Nephron (organoid): ENCODE results near the gene PTGS1.

Experiments
- H3K27ac Mint-ChIP-seq, 3 experiments: 2 replicates each; pipeline ENCODE4 v1.8.0; 2020; ENCODE audit warnings: mixed read lengths in 3 of 3, mild to moderate bottlenecking in 2 of 3, moderate library complexity in 1 of 3
- H3K27me3 Mint-ChIP-seq: 2 replicates; pipeline ENCODE4 v1.8.0; 2021; ENCODE audit warnings: low read depth, mild to moderate bottlenecking, moderate library complexity, mixed read lengths
- H3K36me3 Mint-ChIP-seq: 2 replicates; pipeline ENCODE4 v1.8.0; 2020; ENCODE audit warnings: low read depth, mixed read lengths
- H3K4me1 Mint-ChIP-seq: 2 replicates; pipeline ENCODE4 v1.8.0; 2020; ENCODE audit warnings: mixed read lengths
- H3K4me3 Mint-ChIP-seq, 3 experiments: 2 replicates each; pipeline ENCODE4 v1.8.0; 2020; ENCODE audit warnings: mild to moderate bottlenecking in 3 of 3, mixed read lengths in 3 of 3, moderate library complexity in 2 of 3
- H3K9me3 Mint-ChIP-seq: 2 replicates; pipeline ENCODE4 v1.8.0; 2020; ENCODE audit warnings: mixed read lengths
- CTCF ChIP-seq, 3 experiments: fragments of 200-600 bp; sonication (generic); IDR thresholded peaks; one replicate each; pipeline ENCODE4 v1.5.0; 2021; ENCODE audit warnings: antibody characterized with exemption in 3 of 3; ENCODE audit not compliant: unreplicated experiment in 3 of 3

Gene PTGS1

DNA sequence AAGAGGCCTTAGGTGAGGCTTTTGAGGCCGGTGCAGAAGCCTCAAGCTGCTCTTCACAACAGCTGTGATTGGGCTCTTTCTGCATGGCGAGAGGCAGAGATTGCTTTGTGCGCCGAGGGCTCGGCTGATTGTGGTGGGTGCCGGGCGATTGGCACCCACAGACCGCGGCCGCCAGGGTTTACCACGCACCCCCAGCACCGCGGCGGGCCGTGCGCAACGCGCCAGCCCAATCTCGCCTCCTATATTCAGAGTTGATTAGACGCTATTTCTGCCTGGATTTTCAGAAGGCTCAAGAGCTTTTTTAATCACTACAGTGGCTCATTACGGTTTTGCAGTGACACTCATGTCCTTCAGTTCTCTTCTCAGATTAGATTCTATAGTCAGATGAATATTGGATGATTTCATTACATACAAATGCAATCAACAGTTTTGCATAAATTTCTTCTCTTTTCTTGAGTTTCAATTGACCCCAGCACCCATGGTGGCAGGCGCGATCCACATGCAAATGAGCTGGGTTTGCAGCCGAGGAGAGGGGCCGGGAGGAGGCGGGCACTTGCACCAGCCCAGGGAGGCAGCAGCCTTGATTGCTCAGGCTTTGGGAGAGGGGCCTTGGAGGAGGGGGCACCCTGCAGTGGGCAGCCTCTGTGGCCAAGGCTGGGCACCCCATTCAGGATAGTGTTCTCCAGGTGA is 33.8 kb upstream of the PTGS1 start:
- peaks cover 59% of the 10 kb centered on the region for H3K4me1 Mint-ChIP-seq
- no peaks in the 10 kb centered on the region for H3K36me3 Mint-ChIP-seq
- peaks cover 35% of the 10 kb centered on the region for H3K27me3 Mint-ChIP-seq
- no peaks in the 10 kb centered on the region for H3K9me3 Mint-ChIP-seq
- H3K4me3 Mint-ChIP-seq: no peak overlapping the region
- no peak for TF ChIP-seq CTCF (IDR thresholded peaks at IDR 0.05; ENCODE audit: unreplicated experiment in 3 of 3)
- H3K27ac Mint-ChIP-seq: no peak overlapping the region

- Mint-ChIP-seq H3K27ac (no peak overlapping the region), H3K4me3 (no peak overlapping the region), H3K4me1 (peaks cover 54% of the 10 kb centered on the region), H3K9me3 (no peaks in the 10 kb centered on the region), H3K36me3 (no peaks in the 10 kb centered on the region), H3K27me3 (peaks cover 41% of the 10 kb centered on the region)
- no peak for TF ChIP-seq CTCF (IDR thresholded peaks at IDR 0.05; ENCODE audit: unreplicated experiment in 3 of 3)
These were observed 33.3 kb upstream of the PTGS1 start for GRCh38 chr9:122337556-122337929.

GRCh38 chr9:122338536-122338935 is 32.3 kb upstream of the PTGS1 start:
- Mint-ChIP-seq H3K4me1 (peaks cover 44% of the 10 kb centered on the region), H3K27me3 (peaks cover 44% of the 10 kb centered on the region), H3K36me3 (no peaks in the 10 kb centered on the region), H3K27ac (peak overlapping the region in 1 of 3 experiments; percentile 75), H3K4me3 (no peak overlapping the region), H3K9me3 (no peaks in the 10 kb centered on the region)
- TF ChIP-seq CTCF (IDR thresholded peaks at IDR 0.05; ENCODE audit: unreplicated experiment in 3 of 3): no peak

DNA sequence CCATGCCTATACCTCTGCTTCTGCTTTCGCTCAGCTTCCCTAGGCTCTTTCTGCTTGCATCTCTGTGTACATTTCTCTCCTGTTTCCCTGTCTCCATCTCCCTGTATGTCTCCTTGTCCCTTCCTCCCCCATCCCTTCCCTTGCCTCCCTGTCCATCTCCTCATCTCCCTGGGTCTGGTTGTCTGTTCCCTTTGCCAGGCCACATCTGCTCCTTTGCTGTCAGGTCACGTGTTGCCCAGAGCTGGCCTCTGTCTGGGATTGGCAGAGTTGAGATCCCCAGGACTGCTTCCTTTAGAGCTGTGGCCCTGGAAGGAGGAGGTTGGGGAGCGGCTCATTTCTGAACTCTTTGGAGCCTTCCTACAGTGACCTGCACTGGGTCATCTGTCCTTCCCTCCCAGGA is 31.8 kb upstream of the PTGS1 start:
- H3K27ac Mint-ChIP-seq: peak overlapping the region in 1 of 3 experiments; percentile 75
- H3K4me3 Mint-ChIP-seq: no peak overlapping the region
- peaks cover 44% of the 10 kb centered on the region for H3K27me3 Mint-ChIP-seq
- no peaks in the 10 kb centered on the region for H3K9me3 Mint-ChIP-seq
- no peaks in the 10 kb centered on the region for H3K36me3 Mint-ChIP-seq
- peaks cover 43% of the 10 kb centered on the region for H3K4me1 Mint-ChIP-seq
- TF ChIP-seq CTCF (IDR thresholded peaks at IDR 0.05; ENCODE audit: unreplicated experiment in 3 of 3): no peak

GRCh38 chr9:122339579-122339978 is 31.2 kb upstream of the PTGS1 start:
- H3K9me3 Mint-ChIP-seq: no peaks in the 10 kb centered on the region
- H3K4me3 Mint-ChIP-seq: no peak overlapping the region
- H3K27me3 Mint-ChIP-seq: peaks cover 45% of the 10 kb centered on the region
- H3K36me3 Mint-ChIP-seq: no peaks in the 10 kb centered on the region
- no peak overlapping the region for H3K27ac Mint-ChIP-seq
- TF ChIP-seq CTCF (IDR thresholded peaks at IDR 0.05; ENCODE audit: unreplicated experiment in 3 of 3): no peak
- H3K4me1 Mint-ChIP-seq: peaks cover 43% of the 10 kb centered on the region

DNA sequence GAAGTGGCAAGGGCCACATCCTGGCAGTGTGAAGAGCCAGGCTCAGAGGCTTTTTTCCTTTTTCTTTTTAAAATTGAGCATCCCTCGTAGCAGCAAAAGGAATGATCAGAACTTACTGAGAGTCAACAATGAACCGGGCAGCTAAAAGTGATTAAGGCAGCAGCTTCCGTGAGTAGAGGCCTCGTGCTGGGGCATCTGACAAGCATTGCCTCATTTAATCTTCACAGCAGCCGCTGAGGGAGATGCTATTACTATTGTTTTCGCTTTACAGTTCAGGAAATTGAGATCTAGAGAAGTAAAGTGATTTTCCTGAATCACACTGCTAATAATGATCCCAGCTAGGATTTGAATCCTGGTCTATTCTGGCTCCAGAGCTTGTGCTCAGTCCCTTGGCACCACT is 30.7 kb upstream of the PTGS1 start:
- TF ChIP-seq CTCF (IDR thresholded peaks at IDR 0.05; ENCODE audit: unreplicated experiment in 3 of 3): no peak
- H3K4me1 Mint-ChIP-seq: peaks cover 39% of the 10 kb centered on the region
- no peaks in the 10 kb centered on the region for H3K9me3 Mint-ChIP-seq
- H3K27ac Mint-ChIP-seq: no peak overlapping the region
- no peak overlapping the region for H3K4me3 Mint-ChIP-seq
- H3K27me3 Mint-ChIP-seq: peaks cover 51% of the 10 kb centered on the region
- no peaks in the 10 kb centered on the region for H3K36me3 Mint-ChIP-seq
